NCI-H1092 treated with DMSO at 0.1 percent for 48 hours (cell line): ENCODE measurements around the gene IL36RN.

Source experiments
- DNase-seq: peaks from one replicate; lab custom pipeline; 2025; lab: John Stamatoyannopoulos, UW

Gene IL36RN

GRCh38 chr2:113102133-113102532, 43.1 kb downstream of the IL36RN start:
- DNase-seq = no peak

GRCh38 chr2:113103277-113103676, 44.3 kb downstream of the IL36RN start:
- no peak for DNase-seq

GRCh38 chr2:113104054-113104611, 45.1 kb downstream of the IL36RN start:
- no peak for DNase-seq

GRCh38 chr2:113105047-113105785, 46.2 kb downstream of the IL36RN start:
- no peak for DNase-seq

- DNase-seq = no peak
Observed at GRCh38 chr2:113111121-113111520, 52.1 kb downstream of the IL36RN start.

- no peak for DNase-seq
Observed at GRCh38 chr2:113111823-113112287, 52.9 kb downstream of the IL36RN start.

GRCh38 chr2:113112441-113112840, 53.4 kb downstream of the IL36RN start:
- no peak for DNase-seq

GRCh38 chr2:113112871-113113270, 53.9 kb downstream of the IL36RN start:
- no peak for DNase-seq

- no peak for DNase-seq
Observed at GRCh38 chr2:113113807-113114206, 54.8 kb downstream of the IL36RN start.
